GM19455 (cell line): ENCODE measurements around the gene PGM5.

Source experiments
- ATAC-seq: cut with Tn5 transposase; IDR thresholded peaks from one replicate; pipeline ENCODE4 v1.9.1; 2021; ENCODE audit not compliant: unreplicated experiment

Gene PGM5

DNA sequence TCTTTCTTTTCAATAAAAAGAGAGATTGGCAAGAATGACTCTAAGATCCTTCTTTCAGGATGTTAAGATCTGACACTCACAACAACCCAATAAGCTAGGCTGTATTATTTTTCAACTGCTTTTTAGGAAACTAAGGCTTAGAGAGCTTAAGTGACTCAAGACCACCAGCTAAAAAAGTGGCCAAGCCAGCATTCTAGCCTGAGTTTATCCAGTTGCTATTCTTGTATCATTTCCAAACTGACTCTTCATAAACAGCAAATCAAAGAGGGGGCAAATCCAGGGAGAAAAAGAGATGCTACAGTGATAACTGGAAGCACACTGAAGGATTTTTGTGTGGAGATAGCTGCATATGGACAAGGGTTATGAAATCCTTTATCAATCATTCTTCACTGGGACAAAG, 137.1 kb downstream of the PGM5 start:
- no peak for ATAC-seq

DNA sequence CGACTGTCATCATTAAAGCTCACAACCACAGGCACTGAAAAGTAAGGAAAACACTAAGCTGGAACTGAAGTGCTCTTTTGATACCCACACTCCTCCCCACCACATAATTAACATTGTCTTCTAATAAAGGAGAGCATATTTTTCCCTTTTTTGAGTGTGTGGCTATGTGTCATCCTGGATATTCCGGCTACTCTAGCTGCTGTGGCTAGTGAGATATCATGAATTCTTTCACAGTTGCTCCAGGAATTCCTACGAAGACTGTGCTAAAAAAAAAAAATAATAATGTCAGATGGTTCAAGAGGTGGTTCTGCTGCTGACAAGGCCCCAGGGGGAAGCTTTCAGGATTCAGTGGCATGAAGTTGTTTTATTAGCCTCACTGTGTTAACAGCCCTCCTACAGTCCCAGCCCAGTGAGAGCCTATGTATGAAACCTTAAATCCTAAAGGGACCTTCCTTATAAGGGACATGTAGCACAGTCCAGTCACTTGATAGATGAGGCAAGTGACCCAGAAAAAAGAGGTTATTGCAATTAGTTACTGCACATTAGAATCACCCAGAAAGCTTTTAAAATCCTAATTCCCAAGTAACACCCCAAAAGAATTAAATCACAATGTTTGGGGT, 137.7 kb downstream of the PGM5 start:
- ATAC-seq = no peak

DNA sequence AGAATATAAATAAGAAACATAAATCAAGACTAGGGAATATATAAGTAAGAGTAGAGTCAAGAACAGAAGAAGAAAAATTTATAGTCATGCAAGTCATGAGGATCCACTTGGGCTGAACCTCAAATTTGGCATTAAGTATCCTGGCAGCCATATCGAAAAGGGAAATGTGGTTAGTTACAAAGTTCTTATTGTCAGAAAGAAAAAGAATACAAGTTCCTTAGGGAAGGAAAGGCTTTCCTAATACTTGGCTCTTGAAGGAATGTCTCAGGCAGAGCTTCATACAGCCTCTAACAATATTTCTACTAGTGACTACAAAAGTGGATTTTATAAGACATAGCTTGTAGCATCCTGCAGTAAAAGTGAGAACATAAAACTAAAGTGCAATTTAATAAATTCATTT, 138.8 kb downstream of the PGM5 start:
- no peak for ATAC-seq

DNA sequence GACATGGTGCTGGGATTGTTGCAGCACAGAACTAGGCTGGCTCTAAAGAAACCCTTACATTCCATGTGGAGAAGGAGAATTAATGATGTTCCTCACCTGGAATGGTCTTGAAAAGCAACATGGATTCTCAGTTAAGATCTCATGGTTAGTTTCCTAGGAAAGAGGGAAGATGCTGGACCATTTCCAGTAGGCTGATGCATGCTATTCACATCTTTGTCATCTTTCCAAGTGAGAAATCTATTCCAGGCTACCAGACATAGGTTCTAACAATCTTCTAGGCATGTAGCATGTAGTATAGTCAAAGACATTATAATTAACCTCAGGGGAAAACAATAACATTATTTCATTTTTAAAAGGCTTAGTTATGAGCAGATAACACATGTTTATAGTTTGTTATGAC, 139.9 kb downstream of the PGM5 start:
- ATAC-seq = no peak

DNA sequence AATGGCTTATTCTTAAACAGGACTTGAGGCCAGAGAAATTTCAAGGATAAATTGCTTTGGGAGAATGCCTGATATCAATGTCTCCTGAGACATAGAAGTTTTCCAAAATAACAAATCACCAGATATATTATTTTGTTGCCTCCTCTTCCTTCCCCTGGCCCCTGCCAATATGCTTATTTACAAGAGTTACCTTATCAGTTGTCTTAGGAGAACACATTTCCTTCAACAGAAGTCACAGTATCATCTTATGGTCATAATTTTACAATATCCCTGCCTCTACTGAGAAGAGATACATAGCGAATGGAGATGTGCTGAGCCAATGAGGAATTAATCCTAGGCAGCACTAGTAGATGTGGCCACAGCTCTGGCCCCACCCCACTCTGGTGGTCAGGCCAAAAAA, 141.2 kb downstream of the PGM5 start:
- ATAC-seq = no peak

DNA sequence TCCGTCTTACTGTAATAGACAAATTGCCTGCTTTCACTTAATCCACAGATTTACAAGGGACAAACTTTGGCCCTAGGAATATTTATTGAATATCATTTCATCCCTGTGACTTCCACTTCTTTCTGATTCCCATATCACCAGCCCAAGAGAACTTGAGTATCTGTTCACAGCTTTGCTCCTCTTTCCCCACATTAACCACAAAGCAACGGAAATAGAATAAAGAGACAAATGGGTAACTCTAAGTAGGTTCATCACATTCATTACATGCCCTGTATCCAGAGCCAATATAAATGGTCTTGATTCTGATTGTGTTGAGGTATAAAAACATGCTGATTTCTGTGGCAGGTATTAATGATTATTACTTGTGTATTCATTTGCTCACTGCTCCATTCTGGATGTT, 142.4 kb downstream of the PGM5 start:
- no peak for ATAC-seq

DNA sequence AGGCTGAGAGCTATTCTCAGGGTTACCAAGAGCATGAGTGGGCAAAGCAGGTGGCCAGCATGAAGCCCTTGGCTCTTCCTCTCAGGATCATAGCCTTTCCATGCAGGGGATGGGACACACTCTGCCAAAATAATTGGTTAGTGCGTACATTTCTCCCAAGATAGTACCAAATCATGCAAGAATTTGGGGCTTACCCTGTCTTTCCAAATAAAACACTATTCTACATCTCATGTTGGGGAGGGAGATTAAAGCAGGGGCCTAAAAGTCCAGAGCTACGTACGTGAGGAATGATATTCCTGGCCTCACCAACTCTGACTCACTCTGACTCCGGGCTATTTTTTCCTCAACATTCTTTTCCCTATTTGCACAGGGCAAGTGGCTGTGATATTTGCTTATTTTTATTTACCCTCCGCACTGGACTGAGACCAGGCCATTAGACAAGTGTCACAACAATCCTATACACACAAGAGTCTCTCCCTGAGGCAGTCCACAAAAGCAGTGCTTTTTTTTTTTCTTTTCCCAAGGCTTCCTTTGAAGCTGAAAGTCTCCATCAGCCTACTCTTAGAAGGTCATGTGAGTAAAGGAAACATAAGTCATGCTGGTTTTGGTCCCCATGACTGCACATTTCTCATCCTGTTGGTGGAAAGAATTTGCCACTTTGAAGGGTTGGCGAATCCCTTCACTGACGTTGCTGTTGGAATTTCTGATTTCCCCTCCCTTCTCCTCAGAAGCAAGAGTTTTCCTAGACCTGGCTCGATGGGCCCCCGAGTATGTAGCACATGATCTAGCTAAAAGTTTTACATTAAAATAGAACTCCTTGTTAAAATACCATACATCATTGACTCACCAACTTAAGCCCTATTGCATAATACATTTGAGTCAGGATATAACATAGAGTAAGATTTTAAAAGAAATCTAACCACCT, 144.3 kb downstream of the PGM5 start:
- no peak for ATAC-seq

- ATAC-seq = no peak
Measured at GRCh38 chr9:68502279-68502678, 145.9 kb downstream of the PGM5 start.

- ATAC-seq = no peak
Measured at GRCh38 chr9:68505681-68506409, 149.4 kb downstream of the PGM5 start.

- ATAC-seq = no peak
Measured at GRCh38 chr9:68506551-68506950, 150.1 kb downstream of the PGM5 start.

DNA sequence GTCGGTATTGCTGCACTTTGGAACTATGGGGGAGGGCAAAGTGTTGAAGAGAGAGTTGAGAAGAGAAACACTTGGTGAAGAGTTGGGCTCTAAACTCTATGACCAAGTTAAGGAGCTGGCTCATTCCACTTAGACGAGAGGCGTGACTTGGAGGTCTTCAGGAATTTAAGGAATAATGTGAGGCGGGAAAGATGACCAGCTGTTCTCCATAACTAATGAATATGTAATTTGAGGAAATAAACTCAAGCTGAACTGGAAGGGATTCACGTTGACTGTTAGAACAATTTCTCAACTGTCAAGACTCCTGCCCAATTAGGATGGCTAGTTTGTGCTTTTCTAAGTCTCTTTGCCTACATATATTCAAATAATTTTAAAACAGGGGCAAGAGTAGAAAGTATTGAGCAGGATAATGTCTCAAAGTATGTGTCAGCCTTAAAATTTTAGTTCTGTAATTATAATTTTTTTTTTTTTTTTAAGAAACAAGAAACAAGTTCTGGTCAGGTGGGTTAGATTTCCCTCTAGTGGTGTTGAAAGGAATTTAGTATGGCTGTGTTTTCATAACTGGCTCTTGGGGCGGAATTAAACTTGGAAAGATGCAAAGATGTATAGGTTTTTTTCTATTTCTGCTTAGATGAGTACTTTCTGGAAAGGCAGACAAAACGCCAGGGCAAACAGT, 150.9 kb downstream of the PGM5 start:
- ATAC-seq = no peak

GRCh38 chr9:68507806-68508145, 151.4 kb downstream of the PGM5 start:
- ATAC-seq = no peak

- ATAC-seq = no peak
Measured at GRCh38 chr9:68508547-68508946, 152.1 kb downstream of the PGM5 start.

- no peak for ATAC-seq
Measured at GRCh38 chr9:68509689-68510088, 153.3 kb downstream of the PGM5 start.

- ATAC-seq = no peak
Measured at GRCh38 chr9:68513385-68513784, 157.0 kb downstream of the PGM5 start.

DNA sequence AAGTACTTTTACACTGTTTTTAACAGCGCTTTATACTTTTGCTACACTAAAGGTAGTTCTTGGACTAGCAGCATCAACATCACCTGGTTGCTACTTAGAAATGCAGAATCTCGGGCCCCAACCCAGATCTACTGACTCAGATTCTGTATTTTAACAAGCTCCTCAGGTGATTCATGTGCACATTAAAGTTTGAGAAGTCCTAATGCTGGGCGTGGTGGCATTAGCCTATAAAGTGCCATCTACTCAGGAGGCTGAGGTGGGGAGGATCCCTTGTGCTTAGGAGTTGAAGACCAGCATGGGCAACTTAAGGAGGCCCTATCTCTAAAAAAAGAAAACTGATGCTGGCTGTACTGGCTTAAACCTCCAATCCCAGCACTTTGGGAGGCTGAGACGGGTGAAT, 157.6 kb downstream of the PGM5 start:
- ATAC-seq = no peak

GRCh38 chr9:68515326-68516017, 159.1 kb downstream of the PGM5 start:
- no peak for ATAC-seq

DNA sequence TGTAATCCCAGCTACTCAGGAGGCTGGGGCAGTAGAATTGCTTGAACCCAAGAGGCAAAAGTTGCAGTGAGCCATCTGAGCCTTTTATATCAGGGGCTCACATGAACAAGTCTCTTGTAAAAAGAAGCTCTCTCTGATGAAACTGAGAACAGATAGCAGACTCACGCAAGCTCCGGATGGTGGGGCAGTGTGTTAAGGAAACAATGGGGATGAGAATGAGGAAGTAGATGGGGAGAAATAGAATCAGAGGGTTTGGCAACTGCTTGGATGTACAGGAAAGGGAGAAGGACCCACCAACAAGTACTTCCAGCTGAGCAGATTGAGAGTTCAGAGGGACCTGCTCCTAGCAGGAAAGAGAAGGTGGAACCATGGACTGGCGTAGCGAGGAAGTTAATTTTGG, 165.7 kb downstream of the PGM5 start:
- ATAC-seq = no peak

DNA sequence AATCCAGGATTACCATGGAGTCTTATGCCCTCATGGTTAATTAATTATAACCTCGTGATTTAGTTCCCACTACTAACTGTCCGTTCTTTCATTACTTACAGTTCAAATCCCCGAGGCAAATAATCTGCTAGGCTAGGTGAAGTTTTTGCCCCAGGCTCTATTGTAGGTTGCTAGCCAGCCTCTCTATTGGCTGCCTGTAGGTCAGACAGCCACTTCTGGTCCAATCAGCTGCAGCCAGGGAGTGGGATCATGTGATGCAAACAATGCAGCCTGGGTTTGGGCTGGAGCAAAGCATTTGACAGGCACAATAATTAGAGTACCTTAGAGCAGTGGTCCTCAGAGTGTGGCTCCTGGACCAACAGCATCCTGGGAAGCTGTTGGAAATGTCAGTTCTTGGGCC, 166.5 kb downstream of the PGM5 start:
- ATAC-seq = no peak

- no peak for ATAC-seq
Measured at GRCh38 chr9:68523367-68523936, 167.0 kb downstream of the PGM5 start.

DNA sequence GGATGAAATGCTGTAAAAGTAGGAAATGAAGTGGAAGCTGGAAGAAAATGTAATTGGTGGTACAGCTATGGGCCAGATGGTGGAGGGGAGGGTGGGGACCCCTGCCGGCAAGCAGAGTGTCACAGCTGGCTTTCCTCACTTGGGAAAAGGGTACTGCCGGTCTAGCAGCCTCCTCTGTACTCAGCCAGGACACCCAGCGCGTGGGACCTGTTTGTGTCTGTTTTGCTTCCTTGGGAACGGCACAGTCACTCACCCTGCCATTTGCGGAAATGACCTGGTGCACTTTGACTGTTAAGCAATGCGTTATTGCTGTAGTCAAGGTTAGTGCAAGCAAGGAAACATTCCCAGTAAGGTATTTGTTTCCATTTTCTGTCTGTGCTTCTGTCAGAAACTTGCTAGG, 174.2 kb downstream of the PGM5 start:
- ATAC-seq = no peak
